ENCODE results near the gene FAM13A. TPM values are rescaled to one million over a fixed set of nuclear protein-coding genes. Genes with fewer than 3 reads are reported as not detected.

The FAM13A gene
- total and polyA plus RNA-seq, 2 of the 4 experiments (the other 2 are of a cell fraction) = 13.1 to 22.0 TPM

- H2AFZ ChIP-seq (replicated peaks; ENCODE audit: low read length, poor library complexity) = no peak overlapping the region
- H3K27ac ChIP-seq (ENCODE audit: insufficient read depth, low read length) = no peak overlapping the region
- no peak overlapping the region for H2BK20ac ChIP-seq (ENCODE audit: low read depth, low read length)
- no peak overlapping the region for H3K4ac ChIP-seq (ENCODE audit: low read depth, low read length)
- intact Hi-C loops (cut with micrococcal nuclease) (no loop called here), dilution Hi-C loops (cut with HindIII; ENCODE audit: low sequenced_read_pairs, unreplicated experiment) (no loop called here), in situ Hi-C loops (cut with MboI; ENCODE audit: low sequenced_read_pairs) (no loop called here)
- POLR2A ChIA-PET (ENCODE audit: unreplicated experiment) = no interaction called here
- no peak overlapping the region for H3K9ac ChIP-seq (ENCODE audit: low read depth, low read length)
- no TSS peak for BruUV-seq (replicated peaks)
- H2BK120ac ChIP-seq (ENCODE audit: low read depth, low read length) = no peak overlapping the region
- no peak for TF ChIP-seq CEBPB (IDR thresholded peaks at IDR 0.05; ENCODE audit: low read depth, low read length)
- H3K36me3 ChIP-seq (ENCODE audit: control insufficient read depth, insufficient read depth, low read length) = peaks cover 27% of the 10 kb centered on the region
- CTCF ChIA-PET = interaction anchor here (0.5 to 1.0 kb wide), 2 partner anchors 29 to 361 kb away, joined by 3 to 5 read pairs; no protein-coding TSS in a partner anchor
- no peaks in the 10 kb centered on the region for H3K27me3 ChIP-seq (ENCODE audit: control insufficient read depth, insufficient read depth, low read length)
- H4K91ac ChIP-seq (ENCODE audit: insufficient read depth, low read depth, low read length) = no peak overlapping the region
- no peak for ATAC-seq (ENCODE audit: low read depth)
- H3K9me3 ChIP-seq (ENCODE audit: control insufficient read depth, insufficient read depth, low read length) = no peaks in the 10 kb centered on the region
- H4K20me1 ChIP-seq (ENCODE audit: insufficient read depth, low read length) = no peaks in the 10 kb centered on the region
- no peak overlapping the region for H4K8ac ChIP-seq (ENCODE audit: low read depth in 2 of 2, low read length in 2 of 2)
- no peak overlapping the region for H3K4me2 ChIP-seq (ENCODE audit: low read depth, low read length)
- no peak overlapping the region for H3K56ac ChIP-seq (ENCODE audit: extremely low read depth, insufficient read depth, low read length)
- DNase-seq = no peak
- H3K4me1 ChIP-seq (ENCODE audit: control insufficient read depth, insufficient read depth, low read length) = peaks cover 2% of the 10 kb centered on the region; the same call in 1 of the 2 replicates
- H3K14ac ChIP-seq (replicated peaks; ENCODE audit: low read depth, low read length) = no peak overlapping the region
- no peak overlapping the region for H2BK15ac ChIP-seq (ENCODE audit: low read depth, low read length)
- H2BK5ac ChIP-seq (ENCODE audit: low read depth, low read length, poor library complexity, severe bottlenecking) = no peak overlapping the region
- H3K79me1 ChIP-seq (ENCODE audit: low read depth in 1 of 2, low read length in 2 of 2) = 0 out of 4 replicates have a peak, but pooled peaks cover 0 to 7% of the 10 kb centered on the region in 2 experiments
- H2AK5ac ChIP-seq (ENCODE audit: low read depth, low read length) = no peak overlapping the region
- no peak overlapping the region for H3K4me3 ChIP-seq (ENCODE audit: insufficient read depth, low read depth, low read length)
- no peak overlapping the region for H2AK9ac ChIP-seq (replicated peaks; ENCODE audit: low read depth, low read length, poor library complexity)
- H3K9me1 ChIP-seq (ENCODE audit: insufficient read depth, low read length) = peaks cover 8% of the 10 kb centered on the region
- no peak overlapping the region for H4K5ac ChIP-seq (ENCODE audit: low read depth, low read length)
- H3K18ac ChIP-seq (ENCODE audit: low read depth, low read length) = no peak overlapping the region
- no CpG with 5 or more reads among the region's 3 CpGs for WGBS, 2 experiments (ENCODE audit: extremely low coverage in 2 of 2, insufficient read length in 1 of 2)
- no peak overlapping the region for H3K23ac ChIP-seq (ENCODE audit: low read depth, low read length)
These were observed 320.7 kb downstream of the FAM13A start for GRCh38 chr4:88736264-88736663.

Data from IMR-90 (cell line).